ENCODE measurements around the gene PJA2. TPM values are rescaled to one million over a fixed set of nuclear protein-coding genes. Genes with fewer than 3 reads are reported as not detected.

Gene PJA2
- total and polyA plus RNA-seq, 4 donors, result 17.5 to 148 (median 61.3) TPM

DNA sequence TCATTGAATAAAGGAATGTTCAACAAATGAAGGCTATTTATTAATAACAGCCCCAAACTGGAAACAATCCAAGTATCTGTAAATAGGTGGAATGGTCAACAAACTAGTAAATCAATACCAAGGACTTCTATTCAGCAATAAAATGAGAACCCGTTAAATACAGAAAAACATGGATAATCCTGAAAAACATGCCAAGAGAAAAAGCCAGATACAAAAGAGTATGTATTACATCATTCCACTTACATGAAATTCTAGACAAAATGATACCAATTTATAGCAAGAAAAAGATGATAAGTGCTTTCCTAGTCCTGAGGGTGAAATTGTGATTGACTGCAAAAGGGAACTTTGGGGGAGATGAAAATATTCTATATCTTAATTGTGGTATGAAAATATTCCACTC lies 3.1 kb downstream of the PJA2 start:
- Histone ChIP-seq H3K36me3 (ENCODE audit: control insufficient read depth in 4 of 4, insufficient read depth in 4 of 4, low read length in 4 of 4) (peaks cover 0 to 6% (median 0%) of the 10 kb centered on the region in 4 donors), H3K27me3 (ENCODE audit: control insufficient read depth in 3 of 3, insufficient read depth in 3 of 3, low read length in 2 of 3) (no peaks in the 10 kb centered on the region), H3K9me3 (ENCODE audit: control insufficient read depth in 4 of 4, insufficient read depth in 3 of 4, low read length in 3 of 4) (peaks cover 0 to 4% (median 0%) of the 10 kb centered on the region in 4 donors), H3K9ac (ENCODE audit: insufficient read depth in 1 of 2, low read length in 2 of 2) (peak overlapping the region in 1 of 2 donors; percentile 99), H3K4me3 (no peak overlapping the region), H3K27ac (ENCODE audit: low read depth in 1 of 2, low read length in 1 of 2) (no peak overlapping the region), H3K4me1 (ENCODE audit: control insufficient read depth in 5 of 5, insufficient read depth in 5 of 5, low read length in 5 of 5) (peaks cover 0 to 31% (median 3%) of the 10 kb centered on the region in 5 donors)
- DNase-seq (no peak), ATAC-seq (ENCODE audit: insufficient read depth, low FRiP score) (no peak)
- WGBS, 2 donors, result 77 to 83% methylated on average over 1 of the region's 1 CpG
- TF ChIP-seq, protein P1, sequence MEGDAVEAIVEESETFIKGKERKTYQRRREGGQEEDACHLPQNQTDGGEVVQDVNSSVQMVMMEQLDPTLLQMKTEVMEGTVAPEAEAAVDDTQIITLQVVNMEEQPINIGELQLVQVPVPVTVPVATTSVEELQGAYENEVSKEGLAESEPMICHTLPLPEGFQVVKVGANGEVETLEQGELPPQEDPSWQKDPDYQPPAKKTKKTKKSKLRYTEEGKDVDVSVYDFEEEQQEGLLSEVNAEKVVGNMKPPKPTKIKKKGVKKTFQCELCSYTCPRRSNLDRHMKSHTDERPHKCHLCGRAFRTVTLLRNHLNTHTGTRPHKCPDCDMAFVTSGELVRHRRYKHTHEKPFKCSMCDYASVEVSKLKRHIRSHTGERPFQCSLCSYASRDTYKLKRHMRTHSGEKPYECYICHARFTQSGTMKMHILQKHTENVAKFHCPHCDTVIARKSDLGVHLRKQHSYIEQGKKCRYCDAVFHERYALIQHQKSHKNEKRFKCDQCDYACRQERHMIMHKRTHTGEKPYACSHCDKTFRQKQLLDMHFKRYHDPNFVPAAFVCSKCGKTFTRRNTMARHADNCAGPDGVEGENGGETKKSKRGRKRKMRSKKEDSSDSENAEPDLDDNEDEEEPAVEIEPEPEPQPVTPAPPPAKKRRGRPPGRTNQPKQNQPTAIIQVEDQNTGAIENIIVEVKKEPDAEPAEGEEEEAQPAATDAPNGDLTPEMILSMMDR (IDR thresholded peaks at IDR 0.05; ENCODE audit: control extremely low read depth, extremely low read depth), result no peak

DNA sequence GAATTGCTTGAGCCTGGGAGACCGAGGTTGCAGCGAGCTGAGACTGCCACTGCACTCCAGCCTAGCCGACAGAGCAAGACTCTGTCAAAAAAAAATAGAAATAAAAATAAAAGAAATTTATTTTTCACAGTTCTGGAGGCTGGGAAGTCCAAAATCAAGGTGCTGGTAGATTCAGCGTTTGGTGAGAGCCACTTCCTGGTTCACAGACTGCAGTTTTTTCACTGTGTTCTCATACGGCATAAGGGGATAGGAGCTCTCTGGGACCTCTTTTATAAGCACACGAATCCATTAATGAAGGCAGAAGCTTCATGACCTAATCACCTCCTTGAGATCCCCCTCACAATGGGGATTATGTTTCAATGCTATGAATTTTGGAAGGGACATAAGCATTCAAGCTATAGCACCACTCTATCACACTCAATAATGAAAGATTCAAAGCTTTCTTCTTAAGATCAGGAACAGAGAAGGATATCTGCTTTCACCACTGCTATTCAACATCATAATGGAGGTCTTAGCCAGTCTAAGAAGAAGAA lies 5.3 kb downstream of the PJA2 start:
- H3K9me3 ChIP-seq (ENCODE audit: control insufficient read depth in 4 of 4, insufficient read depth in 3 of 4, low read length in 3 of 4), result peaks cover 0 to 6% (median 0%) of the 10 kb centered on the region in 4 donors
- WGBS, 2 donors, result 76 to 92% methylated on average over 6 of the region's 6 CpGs
- TF ChIP-seq, protein P1 (IDR thresholded peaks at IDR 0.05; ENCODE audit: control extremely low read depth, extremely low read depth), result no peak
- no peak overlapping the region for H3K9ac ChIP-seq (ENCODE audit: insufficient read depth in 1 of 2, low read length in 2 of 2)
- DNase-seq, result no peak
- ATAC-seq (ENCODE audit: insufficient read depth, low FRiP score), result no peak
- H3K4me1 ChIP-seq (ENCODE audit: control insufficient read depth in 5 of 5, insufficient read depth in 5 of 5, low read length in 5 of 5), result peaks cover 0 to 19% (median 2%) of the 10 kb centered on the region in 5 donors
- no peaks in the 10 kb centered on the region for H3K27me3 ChIP-seq (ENCODE audit: control insufficient read depth in 3 of 3, insufficient read depth in 3 of 3, low read length in 2 of 3)
- no peak overlapping the region for H3K4me3 ChIP-seq
- peaks cover 0 to 6% (median 3%) of the 10 kb centered on the region in 4 donors for H3K36me3 ChIP-seq (ENCODE audit: control insufficient read depth in 4 of 4, insufficient read depth in 4 of 4, low read length in 4 of 4)
- no peak overlapping the region for H3K27ac ChIP-seq (ENCODE audit: low read depth in 1 of 2, low read length in 1 of 2)

DNA sequence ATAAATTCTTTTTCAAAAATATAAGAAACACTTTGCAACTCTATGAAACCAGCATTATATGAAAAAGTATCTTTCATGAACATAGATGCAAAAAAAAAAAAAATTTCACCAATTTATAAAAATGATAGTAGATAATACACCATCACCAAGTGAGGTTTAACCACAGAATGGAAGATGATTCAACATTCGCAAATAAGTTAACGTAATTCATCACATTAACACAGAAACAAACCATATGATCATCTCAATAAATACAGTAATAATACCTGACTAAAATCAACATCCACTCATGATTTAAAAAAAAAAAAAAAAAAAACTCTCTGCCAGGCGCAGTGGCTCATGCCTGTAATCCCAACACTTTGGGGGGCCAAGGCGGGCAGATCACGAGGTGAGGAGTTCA lies 6.3 kb downstream of the PJA2 start:
- no peak for ATAC-seq (ENCODE audit: insufficient read depth, low FRiP score)
- H3K9me3 ChIP-seq (ENCODE audit: control insufficient read depth in 4 of 4, insufficient read depth in 3 of 4, low read length in 3 of 4), result peaks cover 0 to 6% (median 0%) of the 10 kb centered on the region in 4 donors
- H3K9ac ChIP-seq (ENCODE audit: insufficient read depth in 1 of 2, low read length in 2 of 2), result no peak overlapping the region
- no peak overlapping the region for H3K4me3 ChIP-seq
- peaks cover 0 to 6% (median under 1%) of the 10 kb centered on the region in 4 donors for H3K36me3 ChIP-seq (ENCODE audit: control insufficient read depth in 4 of 4, insufficient read depth in 4 of 4, low read length in 4 of 4)
- H3K4me1 ChIP-seq (ENCODE audit: control insufficient read depth in 5 of 5, insufficient read depth in 5 of 5, low read length in 5 of 5), result peaks cover 0 to 17% (median 2%) of the 10 kb centered on the region in 5 donors
- no peaks in the 10 kb centered on the region for H3K27me3 ChIP-seq (ENCODE audit: control insufficient read depth in 3 of 3, insufficient read depth in 3 of 3, low read length in 2 of 3)
- TF ChIP-seq, protein P1 (IDR thresholded peaks at IDR 0.05; ENCODE audit: control extremely low read depth, extremely low read depth), result no peak
- no peak overlapping the region for H3K27ac ChIP-seq (ENCODE audit: low read depth in 1 of 2, low read length in 1 of 2)
- DNase-seq, result no peak
- WGBS, 2 donors, result 83 to 97% methylated on average over 5 of the region's 5 CpGs
